Stimulated activated CD4-positive, alpha-beta T cell treated with anti-CD3 and anti-CD28 coated beads, TNF-alpha, amount 100 ng/mL, for 24 hours (primary cell): Measurements from ENCODE around the gene ICOS.
A peak's percentile ranks its signal among the peaks of the same experiment; 100 is the strongest.

Experiments
- DNase-seq, 3 experiments: peaks; one replicate each; pipeline ENCODE4 v3.0.0-alpha.2; 2020; ENCODE audit warnings: low read depth in 3 of 3

ICOS gene, protein sequence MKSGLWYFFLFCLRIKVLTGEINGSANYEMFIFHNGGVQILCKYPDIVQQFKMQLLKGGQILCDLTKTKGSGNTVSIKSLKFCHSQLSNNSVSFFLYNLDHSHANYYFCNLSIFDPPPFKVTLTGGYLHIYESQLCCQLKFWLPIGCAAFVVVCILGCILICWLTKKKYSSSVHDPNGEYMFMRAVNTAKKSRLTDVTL

GRCh38 chr2:203936535-203936934, at the start of gene ICOS:
Gene ICOS (plus strand): TSS chr2:203936763. CDS start chr2:203936815, 52 bp downstream.
- DNase-seq: peak in 1 of 3 experiments; percentile 50

DNA sequence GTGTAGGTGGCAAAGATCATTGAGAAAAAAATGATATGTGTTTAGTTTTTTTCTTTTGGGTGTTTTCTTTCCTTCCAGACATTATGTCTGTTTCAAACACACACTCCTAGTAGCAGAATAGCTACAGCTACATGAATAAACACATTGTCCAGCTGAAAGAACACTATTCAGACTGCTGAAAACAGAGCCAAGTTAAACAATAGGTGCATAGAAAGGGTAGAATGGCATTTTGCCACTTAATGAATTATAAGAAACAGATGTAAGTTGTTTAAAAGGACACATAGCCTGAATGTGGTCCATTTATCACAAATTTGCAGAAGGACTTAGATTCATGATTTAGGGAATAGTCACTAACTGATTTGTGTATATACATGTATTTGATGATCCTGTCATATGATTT, 48.9 kb upstream of the ICOS start:
- no peak for DNase-seq

GRCh38 chr2:203889542-203889941, 47.0 kb upstream of the ICOS start:
- no peak for DNase-seq

DNA sequence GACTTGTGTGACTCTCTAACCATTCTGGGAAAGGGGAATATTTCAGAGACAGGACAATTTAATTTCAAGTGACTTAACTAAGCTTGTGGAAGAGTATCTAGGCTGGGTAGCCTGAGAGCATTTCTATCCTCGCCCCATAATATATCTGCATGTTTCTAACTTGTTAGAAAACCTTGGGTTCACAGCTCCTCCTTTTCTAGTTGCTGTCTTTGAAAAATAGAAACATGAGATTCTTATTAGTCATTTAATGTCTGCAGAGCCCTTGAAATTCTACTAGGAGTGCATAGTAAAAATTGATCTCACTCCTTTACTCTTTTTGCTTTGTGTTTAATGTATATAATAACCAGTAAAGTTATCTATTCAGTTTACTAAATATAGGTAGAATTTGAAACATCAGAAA, 46.6 kb upstream of the ICOS start:
- DNase-seq: no peak

GRCh38 chr2:203890733-203891132, 45.8 kb upstream of the ICOS start:
- DNase-seq: no peak

GRCh38 chr2:203891474-203891873, 45.1 kb upstream of the ICOS start:
- peak in 1 of 3 experiments; percentile 52 for DNase-seq

- DNase-seq: no peak
Observed at GRCh38 chr2:203892207-203892606, 44.4 kb upstream of the ICOS start.

DNA sequence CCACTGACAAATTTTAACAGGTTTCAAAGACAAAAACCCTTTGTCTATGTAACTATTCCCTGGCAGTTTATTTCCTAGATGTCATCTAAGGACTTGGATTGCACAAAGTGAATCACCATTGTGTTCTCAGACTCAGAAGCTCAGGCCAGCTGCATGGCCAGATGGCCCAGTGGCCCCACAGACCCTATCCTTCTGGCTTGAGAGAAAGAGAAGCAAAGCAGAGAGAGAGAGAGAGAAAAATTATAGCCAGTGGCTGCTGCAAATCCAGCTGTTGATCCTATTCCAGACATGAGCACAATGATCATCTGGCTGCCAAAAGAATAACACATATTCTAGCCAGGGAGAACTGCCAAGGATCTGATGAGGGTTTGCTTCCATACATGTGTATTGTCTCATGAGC, 43.2 kb upstream of the ICOS start:
- DNase-seq: no peak

- no peak for DNase-seq
Observed at GRCh38 chr2:203893840-203894239, 42.7 kb upstream of the ICOS start.

DNA sequence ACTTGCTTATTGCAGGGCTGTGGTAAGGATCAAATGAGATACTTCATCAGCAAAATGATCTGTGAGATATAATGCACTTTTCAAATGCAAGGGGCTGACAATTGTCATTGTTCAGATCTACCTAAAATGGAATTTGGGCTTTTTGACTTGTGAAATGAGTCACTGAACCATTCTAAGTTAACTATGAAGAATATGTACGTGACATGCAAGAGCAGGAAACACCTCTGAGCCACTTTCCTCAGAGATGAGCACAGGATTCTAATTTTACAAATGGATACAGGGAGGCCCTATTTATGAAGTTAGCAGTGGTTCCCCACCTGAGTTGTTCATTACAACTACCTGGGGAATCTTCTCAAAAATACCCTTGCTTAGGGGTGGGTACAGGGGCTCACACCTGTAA, 42.3 kb upstream of the ICOS start:
- no peak for DNase-seq

- DNase-seq: no peak
Observed at GRCh38 chr2:203897544-203897943, 39.0 kb upstream of the ICOS start.

GRCh38 chr2:203898657-203899056, 37.9 kb upstream of the ICOS start:
- no peak for DNase-seq

DNA sequence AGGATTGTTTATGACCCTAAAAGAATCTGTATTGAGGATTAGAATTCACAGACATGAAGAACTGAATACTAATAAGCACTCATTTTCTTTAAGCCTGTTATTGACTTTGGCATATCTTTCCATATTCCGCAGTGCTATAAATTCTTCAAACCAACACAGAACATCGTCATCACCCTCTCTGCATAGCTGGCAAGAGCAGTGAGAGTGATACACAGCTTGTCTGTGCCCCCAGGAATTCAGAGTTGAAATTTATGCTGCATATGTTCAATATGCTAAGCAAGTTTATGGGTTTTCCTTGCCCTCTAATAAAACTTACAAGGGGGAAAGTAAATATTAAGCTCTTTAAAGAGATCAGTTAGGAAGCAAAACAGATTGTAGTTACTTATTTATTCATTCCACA, 36.3 kb upstream of the ICOS start:
- no peak for DNase-seq

GRCh38 chr2:203904022-203904421, 32.5 kb upstream of the ICOS start:
- DNase-seq: no peak

GRCh38 chr2:203905656-203906055, 30.9 kb upstream of the ICOS start:
- no peak for DNase-seq

DNA sequence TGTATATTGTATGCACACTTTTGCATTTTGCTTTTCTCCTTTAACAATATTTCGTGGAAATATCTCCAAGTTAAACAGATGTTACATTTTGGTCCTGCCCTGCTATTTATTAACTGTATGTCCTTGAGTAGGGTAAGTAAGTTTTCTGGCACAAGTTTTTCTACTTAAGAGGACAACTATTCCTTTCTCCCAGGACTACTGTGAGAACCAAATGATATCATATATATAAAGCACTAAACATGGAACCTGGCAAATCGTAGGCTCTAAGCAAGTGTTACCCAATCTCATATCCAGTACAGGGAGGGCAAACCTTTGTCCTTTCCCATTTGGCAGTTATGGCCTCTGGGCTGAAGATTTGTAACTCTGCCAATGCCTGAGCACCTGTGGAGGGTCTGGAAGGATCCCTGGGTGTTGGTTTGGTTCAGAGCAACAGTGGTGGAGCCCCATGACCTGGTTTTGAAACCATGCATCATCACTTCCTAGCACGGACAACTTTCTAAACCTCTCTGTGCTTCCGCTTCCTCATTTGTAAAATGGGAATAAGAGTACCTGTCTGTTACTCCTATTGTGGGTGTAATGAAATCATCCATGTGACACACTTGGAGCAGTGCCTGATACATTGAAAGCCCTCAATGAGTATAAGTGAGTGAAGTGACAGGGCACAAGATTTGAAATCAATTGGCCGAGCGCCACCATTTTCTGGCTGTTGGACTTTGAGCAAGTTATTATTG, 28.3 kb upstream of the ICOS start:
- no peak for DNase-seq

GRCh38 chr2:203908797-203909185, 27.8 kb upstream of the ICOS start:
- no peak for DNase-seq

- no peak for DNase-seq
Observed at GRCh38 chr2:203909261-203909967, 27.1 kb upstream of the ICOS start.

- DNase-seq: no peak
Observed at GRCh38 chr2:203909974-203910373, 26.6 kb upstream of the ICOS start.

- DNase-seq: no peak
Observed at GRCh38 chr2:203913947-203914346, 22.6 kb upstream of the ICOS start.

- no peak for DNase-seq
Observed at GRCh38 chr2:203914546-203915182, 21.9 kb upstream of the ICOS start.

- no peak for DNase-seq
Observed at GRCh38 chr2:203915256-203915655, 21.3 kb upstream of the ICOS start.

DNA sequence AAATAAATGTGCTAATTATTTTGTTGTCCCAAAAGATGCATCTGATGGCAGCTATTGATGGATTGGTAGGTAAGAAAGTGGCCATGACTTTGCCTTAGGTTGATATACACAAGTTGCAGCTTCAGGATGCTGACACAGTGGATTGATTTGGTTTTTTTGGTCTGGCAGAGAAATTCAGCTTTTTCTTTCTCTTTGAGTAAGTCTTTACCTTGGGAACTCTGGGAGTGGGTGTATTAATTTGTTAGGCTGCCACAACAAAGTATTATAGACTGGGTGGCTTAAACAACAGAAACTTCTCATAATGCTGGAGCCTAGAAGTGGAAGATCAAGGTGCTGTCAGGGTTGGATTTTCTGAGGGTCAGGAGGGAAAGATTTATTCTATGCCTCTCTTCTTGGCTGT, 19.8 kb upstream of the ICOS start:
- DNase-seq: no peak
